HepG2 (cell line): ENCODE data around the gene AKAP12. TPM values are rescaled to one million over a fixed set of nuclear protein-coding genes. Genes with fewer than 3 reads are reported as not detected.

ENCODE experiments used
- CBX1 ChIP-seq: IDR thresholded peaks from one replicate; pipeline ENCODE4 v1.6.1; 2016; ENCODE audit warnings: antibody characterized with exemption, low read depth
- DR1 ChIP-seq: sonication (generic); formaldehyde crosslinking; IDR thresholded peaks from 2 replicates; pipeline ENCODE4 v1.8.0; 2021; ENCODE audit warnings: mild to moderate bottlenecking, missing genetic modification reagents, inconsistent platforms
- ISX ChIP-seq: sonication (generic); formaldehyde crosslinking; conservative IDR thresholded peaks from 2 replicates; pipeline ENCODE4 v1.5.0; 2020; ENCODE audit warnings: missing genetic modification reagents
- LBX2 ChIP-seq: sonication (generic); formaldehyde crosslinking; IDR thresholded peaks from 2 replicates; pipeline ENCODE4 v1.5.0; 2020; ENCODE audit warnings: missing genetic modification reagents, mild to moderate bottlenecking, borderline replicate concordance
- MTA1 ChIP-seq: sonication (generic); formaldehyde crosslinking; IDR thresholded peaks from 2 replicates; pipeline ENCODE4 v1.4.0; 2020; ENCODE audit warnings: missing genetic modification reagents, mild to moderate bottlenecking, borderline replicate concordance
- MXD1 ChIP-seq: sonication (generic); formaldehyde crosslinking; IDR thresholded peaks from 2 replicates; pipeline ENCODE4 v1.4.0; 2020; ENCODE audit warnings: mild to moderate bottlenecking, missing genetic modification reagents
- NFYC ChIP-seq: IDR thresholded peaks from 2 replicates; pipeline ENCODE4 v1.6.1; 2016; ENCODE audit warnings: missing genetic modification reagents, missing compliant biosample characterization
- NR0B2 ChIP-seq: sonication (generic); formaldehyde crosslinking; IDR thresholded peaks from 2 replicates; pipeline ENCODE4 v1.4.0; 2020; ENCODE audit warnings: mild to moderate bottlenecking, missing genetic modification reagents
- PCBP2 ChIP-seq: fragments of 200-400 bp; formaldehyde crosslinking; optimal IDR thresholded peaks from 2 replicates; pipeline ENCODE3; 2018; ENCODE audit warnings: low read length, low read depth; ENCODE audit not compliant: poor library complexity, severe bottlenecking
- RFXANK ChIP-seq: IDR thresholded peaks from 2 replicates; pipeline ENCODE4 v1.6.1; 2016
- SCMH1 ChIP-seq: sonication (generic); formaldehyde crosslinking; IDR thresholded peaks from 2 replicates; pipeline ENCODE4 v1.9.0; 2021; ENCODE audit warnings: missing genetic modification reagents, mild to moderate bottlenecking, borderline replicate concordance
- SNAPC4 ChIP-seq: sonication (generic); formaldehyde crosslinking; IDR thresholded peaks from 2 replicates; pipeline ENCODE4 v1.4.0; 2020; ENCODE audit warnings: mild to moderate bottlenecking, missing genetic modification reagents
- SUZ12 ChIP-seq: fragments of 150-350 bp; IDR thresholded peaks from 2 replicates; pipeline ENCODE4 v1.6.1; 2014; ENCODE audit warnings: low read depth, low read length
- TEAD2 ChIP-seq: sonication (generic); formaldehyde crosslinking; IDR thresholded peaks from 2 replicates; pipeline ENCODE4 v1.9.0; 2021; ENCODE audit warnings: missing genetic modification reagents
- THAP11 ChIP-seq: IDR thresholded peaks from 2 replicates; pipeline ENCODE4 v1.6.1; 2016; ENCODE audit warnings: missing biosample characterization, missing genetic modification reagents
- ZMYM2 ChIP-seq: sonication (generic); formaldehyde crosslinking; IDR thresholded peaks from 2 replicates; pipeline ENCODE4 v1.8.0; 2022; ENCODE audit warnings: mild to moderate bottlenecking, missing genetic modification reagents
- ZNF121 ChIP-seq: sonication (generic); formaldehyde crosslinking; IDR thresholded peaks from 2 replicates; pipeline ENCODE4 v1.5.0; 2020; ENCODE audit warnings: mild to moderate bottlenecking, missing genetic modification reagents
- ZNF143 ChIP-seq: sonication (generic); formaldehyde crosslinking; IDR thresholded peaks from 2 replicates; pipeline ENCODE4 v1.4.0; 2020; ENCODE audit warnings: missing genetic modification reagents
- ZNF235 ChIP-seq: sonication (generic); formaldehyde crosslinking; IDR thresholded peaks from 2 replicates; pipeline ENCODE4 v1.8.1; 2023; ENCODE audit warnings: mild to moderate bottlenecking, missing genetic modification reagents, borderline replicate concordance
- ZNF292 ChIP-seq: sonication (generic); formaldehyde crosslinking; IDR thresholded peaks from 2 replicates; pipeline ENCODE4 v1.8.1; 2022; ENCODE audit warnings: mild to moderate bottlenecking, low read depth, missing genetic modification reagents, borderline replicate concordance
- ZNF382 ChIP-seq: sonication (generic); formaldehyde crosslinking; IDR thresholded peaks from 2 replicates; pipeline ENCODE4 v1.5.0; 2020; ENCODE audit warnings: missing genetic modification reagents, mild to moderate bottlenecking, borderline replicate concordance
- ZNF441 ChIP-seq: sonication (generic); formaldehyde crosslinking; IDR thresholded peaks from 2 replicates; pipeline ENCODE4 v1.7.0; 2021; ENCODE audit warnings: missing genetic modification reagents, borderline replicate concordance
- ZNF674 ChIP-seq: sonication (generic); formaldehyde crosslinking; IDR thresholded peaks from 2 replicates; pipeline ENCODE4 v1.5.0; 2020; ENCODE audit warnings: low read depth, mild to moderate bottlenecking, missing genetic modification reagents
- ZNF720 ChIP-seq: sonication (generic); formaldehyde crosslinking; IDR thresholded peaks from 2 replicates; pipeline ENCODE4 v1.4.0; 2020; ENCODE audit warnings: missing genetic modification reagents
- ZNF782 ChIP-seq: sonication (generic); formaldehyde crosslinking; IDR thresholded peaks from 2 replicates; pipeline ENCODE4 v1.4.0; 2020; ENCODE audit warnings: missing genetic modification reagents, mild to moderate bottlenecking, borderline replicate concordance
- polyA plus RNA-seq, 8 experiments: library from polyadenylated mRNA; depleted of rRNA in 3 of 8; stranded (reverse) in 7 of 8; unstranded in 1 of 8; fragments of >200 nt; fragmentation: Illumina TruSeq in 4 of 8; extraction: Trizol in 4 of 8; gene quantifications; 2 replicates each; pipeline versions ENCODE4 v1.2.1 to v1.2.3, GENCODE V29; 2011 to 2016; ENCODE audit warnings: low read depth in 4 of 8, missing spikeins in 1 of 8, mixed read lengths in 1 of 8; ENCODE audit not compliant: insufficient read depth in 1 of 8
- total RNA-seq, 5 experiments: library from RNA; depleted of rRNA; stranded (reverse); fragments of >200 nt; fragmentation: Illumina TruSeq; extraction: Trizol; gene quantifications; 2 replicates each; pipeline ENCODE4 v1.2.3, GENCODE V29; 2016; ENCODE audit warnings: low read depth in 1 of 5

The AKAP12 gene
- total and polyA plus RNA-seq, 2 of the 13 experiments (the other 11 are each of a cell fraction or from before 2014, with no cell fraction given): 10.6 to 19.0 TPM

DNA sequence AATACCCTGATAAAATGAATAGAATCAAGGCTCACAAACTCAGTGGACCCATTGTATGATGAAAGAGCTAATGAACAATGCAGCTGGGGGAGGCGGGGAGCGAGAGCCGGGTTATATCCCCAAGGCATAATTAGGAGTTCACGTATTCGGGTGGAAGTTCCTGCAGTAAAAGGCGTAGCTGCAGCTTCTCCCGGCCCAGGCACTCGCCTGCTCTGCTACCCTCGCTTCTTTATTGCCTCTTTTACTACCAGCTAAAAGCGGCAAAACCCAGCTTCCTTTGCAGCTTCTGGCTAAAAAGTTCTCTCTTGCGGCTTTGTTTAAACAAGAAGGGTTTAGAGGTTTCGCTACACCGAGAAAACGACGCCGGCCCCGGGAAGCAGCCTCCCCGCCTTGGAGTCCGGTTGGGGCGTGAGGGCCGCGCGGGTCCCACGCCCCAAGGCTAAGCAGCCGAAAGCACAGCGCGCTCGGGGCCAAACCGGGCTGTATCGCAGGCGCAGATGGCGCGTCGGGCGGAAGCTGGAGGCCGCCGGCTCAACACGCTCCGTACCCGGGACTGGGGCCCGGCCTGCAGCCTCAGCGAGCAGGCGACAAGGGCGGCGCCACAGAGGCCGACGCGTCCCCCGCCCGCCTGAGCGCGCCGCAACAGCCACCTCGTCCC is 150.0 kb downstream of the AKAP12 start (continued):
- TF ChIP-seq ZNF143 (CRISPR knock-in tag): peak; percentile 17; the same call in 1 of the 2 replicates
- TF ChIP-seq ISX: peak; percentile 80; the same call in 1 of the 2 replicates
- peak; percentile 12; the same call in 1 of the 2 replicates for TF ChIP-seq ZNF292
- TF ChIP-seq THAP11: no peak
- TF ChIP-seq DR1 (CRISPR knock-in tag): peak; percentile 81; the same call in 1 of the 2 replicates
- no peak for TF ChIP-seq RFXANK (CRISPR knock-in tag)
- TF ChIP-seq LBX2: peak; percentile 95
- TF ChIP-seq ZNF235 (CRISPR knock-in tag): peak; percentile 32
- peak; percentile 92; the same call in 1 of the 2 replicates for TF ChIP-seq MXD1 (CRISPR knock-in tag)
- no peak for TF ChIP-seq ZMYM2
- no peak for TF ChIP-seq CBX1
- TF ChIP-seq NR0B2 (CRISPR knock-in tag): peak; percentile 59; the same call in 1 of the 2 replicates
- TF ChIP-seq SUZ12: no peak
- no peak; the same call in 1 of the 2 replicates for TF ChIP-seq ZNF674 (CRISPR knock-in tag)
- TF ChIP-seq ZNF441 (CRISPR knock-in tag): peak; percentile 24; the same call in 1 of the 2 replicates
- no peak for TF ChIP-seq SCMH1
- no peak for TF ChIP-seq ZNF382 (CRISPR knock-in tag)
- TF ChIP-seq ZNF782: peak; percentile 96; the same call in 1 of the 2 replicates
- no peak for TF ChIP-seq SNAPC4
- TF ChIP-seq ZNF720: no peak
- TF ChIP-seq ZNF121 (CRISPR knock-in tag): peak; percentile 64; the same call in 1 of the 2 replicates
- no peak for TF ChIP-seq NFYC (CRISPR knock-in tag)
- TF ChIP-seq PCBP2: no peak
- peak; percentile 8; the same call in 1 of the 2 replicates for TF ChIP-seq MTA1 (CRISPR knock-in tag)
- no peak for TF ChIP-seq TEAD2 (CRISPR knock-in tag)
